Measurements from ENCODE around the gene ZNF554.

Gene ZNF554

GRCh38 chr19:2782936-2783780, 36.5 kb upstream of the ZNF554 start, which contains the start of gene SGTA:
SGTA (minus strand) TSS chr19:2783273; CDS start chr19:2769068, 14,205 bp downstream.
- Histone ChIP-seq H3K4me3 (ENCODE audit: low read depth, low read length) (peak within 1 kb of the TSS; percentile 84), H3K27me3 (ENCODE audit: insufficient read depth, low read depth, severe bottlenecking) (no peaks in the 10 kb centered on the region), H3K27ac (peak within 1 kb of the TSS; percentile 88), H3K36me3 (peaks cover 46% of the 10 kb centered on the region), H3K9me3 (ENCODE audit: severe bottlenecking) (no peaks in the 10 kb centered on the region)
- DNase-seq, result peak; percentile 99
- TF ChIP-seq CTCF (IDR thresholded peaks at IDR 0.05; ENCODE audit: low read depth, low read length), result peak; percentile 61

- peaks cover 49% of the 10 kb centered on the region for H3K36me3 ChIP-seq
- no peak for TF ChIP-seq CTCF (IDR thresholded peaks at IDR 0.05; ENCODE audit: low read depth, low read length)
- no peaks in the 10 kb centered on the region for H3K27me3 ChIP-seq (ENCODE audit: insufficient read depth, low read depth, severe bottlenecking)
- DNase-seq, result no peak
- H3K9me3 ChIP-seq (ENCODE audit: severe bottlenecking), result no peaks in the 10 kb centered on the region
- H3K27ac ChIP-seq, result peak overlapping the region; percentile 81
- H3K4me3 ChIP-seq (ENCODE audit: low read depth, low read length), result 0 out of 2 replicates have a peak overlapping the region, but pooled peaks have one; percentile 7
These were observed 35.9 kb upstream of the ZNF554 start for GRCh38 chr19:2783781-2784145.

- Histone ChIP-seq H3K4me3 (ENCODE audit: low read depth, low read length) (peak within 1 kb of the TSS; percentile 92), H3K27ac (peak within 1 kb of the TSS; percentile 92), H3K9me3 (ENCODE audit: severe bottlenecking) (no peaks in the 10 kb centered on the region), H3K36me3 (peaks cover 46% of the 10 kb centered on the region), H3K27me3 (ENCODE audit: insufficient read depth, low read depth, severe bottlenecking) (no peaks in the 10 kb centered on the region)
- TF ChIP-seq CTCF (IDR thresholded peaks at IDR 0.05; ENCODE audit: low read depth, low read length), result no peak
- DNase-seq, result peak; percentile 99
These were observed 34.2 kb upstream of the ZNF554 start, which contains the start of gene THOP1 for GRCh38 chr19:2785244-2785997. THOP1 (plus strand) TSS chr19:2785503; CDS start chr19:2785663, 160 bp downstream.

- no peak for DNase-seq
- H3K27ac ChIP-seq, result no peak overlapping the region
- TF ChIP-seq CTCF (IDR thresholded peaks at IDR 0.05; ENCODE audit: low read depth, low read length), result no peak
- H3K9me3 ChIP-seq (ENCODE audit: severe bottlenecking), result no peaks in the 10 kb centered on the region
- H3K4me3 ChIP-seq (ENCODE audit: low read depth, low read length), result no peak overlapping the region
- peaks cover 39% of the 10 kb centered on the region for H3K36me3 ChIP-seq
- H3K27me3 ChIP-seq (ENCODE audit: insufficient read depth, low read depth, severe bottlenecking), result no peaks in the 10 kb centered on the region
These were observed 32.6 kb upstream of the ZNF554 start for GRCh38 chr19:2787115-2787514.

- DNase-seq, result no peak
- no peak for TF ChIP-seq CTCF (IDR thresholded peaks at IDR 0.05; ENCODE audit: low read depth, low read length)
- Histone ChIP-seq H3K27me3 (ENCODE audit: insufficient read depth, low read depth, severe bottlenecking) (no peaks in the 10 kb centered on the region), H3K4me3 (ENCODE audit: low read depth, low read length) (no peak overlapping the region), H3K9me3 (ENCODE audit: severe bottlenecking) (no peaks in the 10 kb centered on the region), H3K27ac (no peak overlapping the region), H3K36me3 (peaks cover 45% of the 10 kb centered on the region)
These were observed 31.4 kb upstream of the ZNF554 start for GRCh38 chr19:2788237-2788636.
